Stomach (tissue), 9 donors: ENCODE results near the gene ZNF660. TPM values are rescaled to one million over a fixed set of nuclear protein-coding genes. Genes with fewer than 3 reads are reported as not detected.

Experiments
- DNase-seq, 2 donors: peaks; one replicate each; pipeline versions ENCODE4 v3.0.0 to v3.0.0-alpha.2; 2013 to 2019
- H3K27ac ChIP-seq, 5 donors: fragments of 200-600 bp in 4 of 5; sonication (generic) in 4 of 5; one replicate each; pipeline ENCODE4 v1.5.1; 2013 to 2019; ENCODE audit warnings: mild to moderate bottlenecking in 1 of 5, moderate library complexity in 1 of 5
- H3K27me3 ChIP-seq, 3 donors: fragments of 200-600 bp; sonication (generic); one replicate each; pipeline ENCODE4 v1.5.1; 2017 to 2019; ENCODE audit warnings: mixed run types in 1 of 3
- H3K36me3 ChIP-seq, 4 donors: fragments of 200-600 bp; sonication (generic); 1 replicate in 3 of 4; 2 replicates in 1 of 4; pipeline ENCODE4 v1.5.1; 2016 to 2019
- H3K4me1 ChIP-seq, 4 donors: fragments of 200-600 bp; sonication (generic); one replicate each; pipeline ENCODE4 v1.5.1; 2016 to 2019
- H3K4me3 ChIP-seq, 4 donors: fragments of 200-600 bp; sonication (generic) in 3 of 4; one replicate each; pipeline ENCODE4 v1.5.1; 2016 to 2019; ENCODE audit warnings: mild to moderate bottlenecking in 1 of 4
- H3K9me3 ChIP-seq, 4 donors: fragments of 200-600 bp; sonication (generic); one replicate each; pipeline ENCODE4 v1.5.1; 2016 to 2019
- CTCF ChIP-seq, 7 experiments: fragments of 450-650 bp in 4 of 7; fragments of 200-600 bp in 3 of 7; sonication (generic) in 3 of 7; IDR thresholded peaks; one replicate each; pipeline ENCODE4 v1.5.1; 2016 to 2019; ENCODE audit warnings: antibody characterized with exemption in 7 of 7, control low read depth in 2 of 7, mild to moderate bottlenecking in 1 of 7
- EP300 ChIP-seq: sonication (generic); formaldehyde crosslinking; IDR thresholded peaks from one replicate; pipeline ENCODE4 v1.6.1; 2017; ENCODE audit warnings: antibody characterized with exemption
- POLR2A ChIP-seq, 4 donors: fragments of 450-650 bp; IDR thresholded peaks; one replicate each; pipeline ENCODE4 v1.6.1; 2016; ENCODE audit warnings: antibody characterized with exemption in 4 of 4, control low read depth in 2 of 4, mild to moderate bottlenecking in 1 of 4, moderate library complexity in 1 of 4
- POLR2AphosphoS5 ChIP-seq, 3 donors: sonication (generic); formaldehyde crosslinking; IDR thresholded peaks; one replicate each; pipeline ENCODE4 v1.6.1; 2016; ENCODE audit warnings: antibody characterized with exemption in 3 of 3
- WGBS, 5 donors: extraction: QIAGEN DNeasy Blood & Tissue Kit in 3 of 5; methylation state at CpG; one replicate each; pipeline versions ENCODE4 v1.1.5 to v1.1.7; 2013 to 2018; 5-methylcytosine and 5-hydroxymethylcytosine counted together
- intact Hi-C: fragments of 100-400 bp; cut with DNase I; formaldehyde crosslinking; loops from one replicate; pipeline ENCODE4 v1.15.1; 2023; ENCODE audit warnings: low total_unique reads
- polyA plus RNA-seq, 3 donors: library from polyadenylated mRNA; stranded (reverse); fragments of 200-250 nt; gene quantifications; one replicate each; pipeline ENCODE4 v1.2.3, GENCODE V29; 2013
- total RNA-seq, 5 donors: library from RNA; depleted of rRNA; stranded (reverse); fragments of >200 nt; gene quantifications; one replicate each; pipeline versions ENCODE4 v1.1.0 to v1.2.3, GENCODE V29; 2014 to 2016
- donor health status: healthy with polysubstance abuse.
- donor health status: Bipolar disorder and iron deficiency.
- donor health status: healthy.

ZNF660 gene
- total and polyA plus RNA-seq, 8 donors, result 0.44 to 12.5 (median 0.72) TPM; not detected in 1

DNA sequence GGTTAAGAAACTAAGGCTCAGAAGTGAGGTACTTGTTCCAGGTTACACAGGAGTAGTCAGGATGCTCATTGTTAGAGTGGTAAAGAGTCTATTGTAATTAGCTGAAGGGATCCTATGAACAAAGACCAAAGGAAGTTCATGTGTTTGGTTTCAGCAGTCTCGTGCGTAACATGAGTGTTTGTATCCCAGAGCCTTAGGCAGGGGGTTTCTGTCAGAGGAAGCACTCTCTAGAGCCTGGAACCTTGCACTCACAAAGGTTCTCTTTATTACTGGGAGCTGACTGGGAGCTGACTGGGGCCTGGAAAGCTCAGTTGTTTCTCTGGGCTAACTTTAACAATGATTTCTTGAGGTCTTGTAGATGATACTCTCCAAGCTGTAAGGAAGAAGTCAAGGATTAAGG, 44.0 kb downstream of the ZNF660 start:
- WGBS, 5 donors, result 78 to 98% (median 86%) methylated on average over 2 of the region's 2 CpGs
- H3K4me3 ChIP-seq, result no peak overlapping the region
- H3K9me3 ChIP-seq, result no peaks in the 10 kb centered on the region
- intact Hi-C loops, result no loop called here
- no peak overlapping the region for H3K27ac ChIP-seq
- peaks cover 23 to 53% (median 51%) of the 10 kb centered on the region in 4 donors for H3K36me3 ChIP-seq
- no peak for TF ChIP-seq CTCF (IDR thresholded peaks at IDR 0.05)
- no peak for TF ChIP-seq POLR2A (IDR thresholded peaks at IDR 0.05)
- TF ChIP-seq EP300, result no peak
- TF ChIP-seq POLR2AphosphoS5 (IDR thresholded peaks at IDR 0.05), result no peak
- DNase-seq, result no peak
- no peaks in the 10 kb centered on the region for H3K27me3 ChIP-seq
- peaks cover 9 to 51% (median 22%) of the 10 kb centered on the region in 4 donors for H3K4me1 ChIP-seq

DNA sequence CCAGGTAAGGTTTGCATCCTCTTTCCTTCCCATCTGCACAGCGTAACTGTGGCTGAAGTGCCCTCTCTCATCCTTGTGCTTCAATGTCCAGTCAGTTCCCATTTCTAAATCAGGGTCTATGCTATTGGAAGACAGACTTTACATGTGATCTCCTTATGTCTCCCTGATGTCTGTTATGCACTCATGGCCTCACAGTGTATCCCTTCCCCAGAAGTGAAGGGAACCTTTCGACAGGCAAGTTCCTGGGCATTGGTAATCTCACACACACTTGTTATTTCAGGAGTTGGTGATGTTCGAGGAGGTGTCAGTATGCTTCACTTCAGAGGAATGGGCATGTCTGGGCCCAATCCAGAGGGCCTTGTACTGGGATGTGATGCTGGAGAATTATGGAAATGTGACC, 47.4 kb downstream of the ZNF660 start:
- no peak for TF ChIP-seq CTCF (IDR thresholded peaks at IDR 0.05)
- no peak for TF ChIP-seq POLR2AphosphoS5 (IDR thresholded peaks at IDR 0.05)
- no peak for TF ChIP-seq EP300
- TF ChIP-seq POLR2A (IDR thresholded peaks at IDR 0.05), result no peak
- intact Hi-C loops, result no loop called here

GRCh38 chr3:44642337-44642736, 57.6 kb downstream of the ZNF660 start:
- Histone ChIP-seq H3K27ac (no peak overlapping the region), H3K9me3 (peaks cover 22 to 77% (median 54%) of the 10 kb centered on the region in 4 donors), H3K27me3 (no peaks in the 10 kb centered on the region), H3K4me1 (no peaks in the 10 kb centered on the region), H3K4me3 (no peak overlapping the region), H3K36me3 (peaks cover 42 to 72% (median 62%) of the 10 kb centered on the region in 4 donors)
- DNase-seq, result no peak
- TF ChIP-seq POLR2AphosphoS5 (IDR thresholded peaks at IDR 0.05) (no peak), EP300 (no peak), CTCF (IDR thresholded peaks at IDR 0.05) (no peak), POLR2A (IDR thresholded peaks at IDR 0.05) (no peak)
- 97 to 100% (median 99%) methylated on average over 4 of the region's 4 CpGs for WGBS, 5 donors
- intact Hi-C loops, result no loop called here

More for the DNA sequence above, 47.4 kb downstream of the ZNF660 start:
- Histone ChIP-seq H3K4me1 (peaks cover 0 to 26% (median 5%) of the 10 kb centered on the region in 4 donors), H3K4me3 (no peak overlapping the region), H3K27ac (no peak overlapping the region), H3K36me3 (peaks cover 34 to 87% (median 85%) of the 10 kb centered on the region in 4 donors), H3K9me3 (peaks cover 0 to 10% (median 0%) of the 10 kb centered on the region in 4 donors), H3K27me3 (no peaks in the 10 kb centered on the region)
- DNase-seq, result no peak
- WGBS, 5 donors, result 94 to 99% (median 98%) methylated on average over 3 of the region's 3 CpGs

GRCh38 chr3:44643024-44643423, 58.3 kb downstream of the ZNF660 start:
- Histone ChIP-seq H3K27me3 (no peaks in the 10 kb centered on the region), H3K27ac (no peak overlapping the region), H3K36me3 (peaks cover 36 to 66% (median 55%) of the 10 kb centered on the region in 4 donors), H3K4me3 (no peak overlapping the region), H3K9me3 (peaks cover 22 to 77% (median 51%) of the 10 kb centered on the region in 4 donors), H3K4me1 (peaks cover 0 to 2% (median under 1%) of the 10 kb centered on the region in 4 donors)
- no peak for TF ChIP-seq CTCF (IDR thresholded peaks at IDR 0.05)
- no peak for TF ChIP-seq POLR2A (IDR thresholded peaks at IDR 0.05)
- WGBS, 5 donors, result 95 to 98% (median 98%) methylated on average over 4 of the region's 4 CpGs
- no peak for DNase-seq
- intact Hi-C loops, result no loop called here
